Neural cell (in vitro differentiated cells): Measurements from ENCODE around the gene ATPAF1.

ENCODE experiments used
- EP300 ChIP-seq: fragments of 450-650 bp; conservative IDR thresholded peaks from 2 replicates; pipeline ENCODE4 v1.6.1; 2014; ENCODE audit warnings: antibody characterized with exemption, mild to moderate bottlenecking, moderate library complexity; ENCODE audit not compliant: poor library complexity, severe bottlenecking
- EZH2 ChIP-seq: fragments of 200-600, 300-800 bp; shearing (Covaris generic), sonication (generic); IDR thresholded peaks from 2 replicates; pipeline ENCODE4 v1.6.1; 2014; ENCODE audit warnings: antibody characterized with exemption, low read length, borderline replicate concordance, mild to moderate bottlenecking; ENCODE audit not compliant: insufficient read depth, poor library complexity, severe bottlenecking
- MXI1 ChIP-seq: fragments of 450-650 bp; conservative IDR thresholded peaks from 2 replicates; pipeline ENCODE4 v1.6.1; 2014; ENCODE audit warnings: antibody characterized with exemption, mild to moderate bottlenecking; ENCODE audit not compliant: poor library complexity, severe bottlenecking
- POLR2AphosphoS5 ChIP-seq: IDR thresholded peaks from 2 replicates; pipeline ENCODE4 v1.6.1; 2012
- SMC3 ChIP-seq: fragments of 450-650 bp; conservative IDR thresholded peaks from 2 replicates; pipeline ENCODE4 v1.6.1; 2014; ENCODE audit warnings: antibody characterized with exemption, mild to moderate bottlenecking, moderate library complexity; ENCODE audit not compliant: poor library complexity
- TAF1 ChIP-seq: IDR thresholded peaks from 2 replicates; pipeline ENCODE4 v1.6.1; 2012; ENCODE audit warnings: low read depth
- TF ChIP-seq, protein P1 (sequence below): fragments of 450-650 bp; IDR thresholded peaks from 2 replicates; pipeline ENCODE4 v1.5.1; 2014; ENCODE audit warnings: antibody characterized with exemption, mild to moderate bottlenecking, moderate library complexity; ENCODE audit not compliant: poor library complexity, severe bottlenecking
- TF ChIP-seq, protein P2 (sequence below): IDR thresholded peaks from 2 replicates; pipeline ENCODE4 v1.6.1; 2012; ENCODE audit warnings: borderline replicate concordance

DNA sequence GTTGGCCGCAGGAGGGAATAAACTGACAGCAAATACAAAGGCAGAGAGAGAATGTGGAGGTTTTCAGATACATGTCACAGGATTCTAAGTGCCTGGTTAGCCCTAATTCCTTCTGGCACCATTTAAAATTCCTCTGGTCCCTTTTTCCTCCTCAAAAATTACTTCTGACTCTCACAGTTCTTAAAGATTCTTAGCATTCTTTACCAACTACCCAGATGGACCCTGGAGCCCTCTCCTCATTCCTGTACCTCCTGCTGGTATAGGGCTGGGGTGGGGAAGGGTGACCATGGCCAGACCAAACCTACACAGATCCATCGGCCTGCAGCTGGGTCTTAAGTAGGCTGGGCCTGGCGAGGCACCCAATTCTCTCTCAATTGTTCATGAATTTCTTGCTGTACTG, 71.3 kb downstream of the ATPAF1 start:
- no peak for TF ChIP-seq SMC3
- TF ChIP-seq, protein P1, sequence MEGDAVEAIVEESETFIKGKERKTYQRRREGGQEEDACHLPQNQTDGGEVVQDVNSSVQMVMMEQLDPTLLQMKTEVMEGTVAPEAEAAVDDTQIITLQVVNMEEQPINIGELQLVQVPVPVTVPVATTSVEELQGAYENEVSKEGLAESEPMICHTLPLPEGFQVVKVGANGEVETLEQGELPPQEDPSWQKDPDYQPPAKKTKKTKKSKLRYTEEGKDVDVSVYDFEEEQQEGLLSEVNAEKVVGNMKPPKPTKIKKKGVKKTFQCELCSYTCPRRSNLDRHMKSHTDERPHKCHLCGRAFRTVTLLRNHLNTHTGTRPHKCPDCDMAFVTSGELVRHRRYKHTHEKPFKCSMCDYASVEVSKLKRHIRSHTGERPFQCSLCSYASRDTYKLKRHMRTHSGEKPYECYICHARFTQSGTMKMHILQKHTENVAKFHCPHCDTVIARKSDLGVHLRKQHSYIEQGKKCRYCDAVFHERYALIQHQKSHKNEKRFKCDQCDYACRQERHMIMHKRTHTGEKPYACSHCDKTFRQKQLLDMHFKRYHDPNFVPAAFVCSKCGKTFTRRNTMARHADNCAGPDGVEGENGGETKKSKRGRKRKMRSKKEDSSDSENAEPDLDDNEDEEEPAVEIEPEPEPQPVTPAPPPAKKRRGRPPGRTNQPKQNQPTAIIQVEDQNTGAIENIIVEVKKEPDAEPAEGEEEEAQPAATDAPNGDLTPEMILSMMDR, result no peak
- no peak for TF ChIP-seq EP300
- TF ChIP-seq POLR2AphosphoS5, result no peak
- no peak for TF ChIP-seq EZH2
- TF ChIP-seq, protein P2, sequence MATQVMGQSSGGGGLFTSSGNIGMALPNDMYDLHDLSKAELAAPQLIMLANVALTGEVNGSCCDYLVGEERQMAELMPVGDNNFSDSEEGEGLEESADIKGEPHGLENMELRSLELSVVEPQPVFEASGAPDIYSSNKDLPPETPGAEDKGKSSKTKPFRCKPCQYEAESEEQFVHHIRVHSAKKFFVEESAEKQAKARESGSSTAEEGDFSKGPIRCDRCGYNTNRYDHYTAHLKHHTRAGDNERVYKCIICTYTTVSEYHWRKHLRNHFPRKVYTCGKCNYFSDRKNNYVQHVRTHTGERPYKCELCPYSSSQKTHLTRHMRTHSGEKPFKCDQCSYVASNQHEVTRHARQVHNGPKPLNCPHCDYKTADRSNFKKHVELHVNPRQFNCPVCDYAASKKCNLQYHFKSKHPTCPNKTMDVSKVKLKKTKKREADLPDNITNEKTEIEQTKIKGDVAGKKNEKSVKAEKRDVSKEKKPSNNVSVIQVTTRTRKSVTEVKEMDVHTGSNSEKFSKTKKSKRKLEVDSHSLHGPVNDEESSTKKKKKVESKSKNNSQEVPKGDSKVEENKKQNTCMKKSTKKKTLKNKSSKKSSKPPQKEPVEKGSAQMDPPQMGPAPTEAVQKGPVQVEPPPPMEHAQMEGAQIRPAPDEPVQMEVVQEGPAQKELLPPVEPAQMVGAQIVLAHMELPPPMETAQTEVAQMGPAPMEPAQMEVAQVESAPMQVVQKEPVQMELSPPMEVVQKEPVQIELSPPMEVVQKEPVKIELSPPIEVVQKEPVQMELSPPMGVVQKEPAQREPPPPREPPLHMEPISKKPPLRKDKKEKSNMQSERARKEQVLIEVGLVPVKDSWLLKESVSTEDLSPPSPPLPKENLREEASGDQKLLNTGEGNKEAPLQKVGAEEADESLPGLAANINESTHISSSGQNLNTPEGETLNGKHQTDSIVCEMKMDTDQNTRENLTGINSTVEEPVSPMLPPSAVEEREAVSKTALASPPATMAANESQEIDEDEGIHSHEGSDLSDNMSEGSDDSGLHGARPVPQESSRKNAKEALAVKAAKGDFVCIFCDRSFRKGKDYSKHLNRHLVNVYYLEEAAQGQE, result no peak
- TF ChIP-seq MXI1, result no peak
- no peak for TF ChIP-seq TAF1
